GM21390 (cell line): ENCODE data around the gene KPNA1.

Experiments used
- ATAC-seq: cut with Tn5 transposase; IDR thresholded peaks from one replicate; pipeline ENCODE4 v1.9.1; 2021; ENCODE audit not compliant: unreplicated experiment

Gene KPNA1

DNA sequence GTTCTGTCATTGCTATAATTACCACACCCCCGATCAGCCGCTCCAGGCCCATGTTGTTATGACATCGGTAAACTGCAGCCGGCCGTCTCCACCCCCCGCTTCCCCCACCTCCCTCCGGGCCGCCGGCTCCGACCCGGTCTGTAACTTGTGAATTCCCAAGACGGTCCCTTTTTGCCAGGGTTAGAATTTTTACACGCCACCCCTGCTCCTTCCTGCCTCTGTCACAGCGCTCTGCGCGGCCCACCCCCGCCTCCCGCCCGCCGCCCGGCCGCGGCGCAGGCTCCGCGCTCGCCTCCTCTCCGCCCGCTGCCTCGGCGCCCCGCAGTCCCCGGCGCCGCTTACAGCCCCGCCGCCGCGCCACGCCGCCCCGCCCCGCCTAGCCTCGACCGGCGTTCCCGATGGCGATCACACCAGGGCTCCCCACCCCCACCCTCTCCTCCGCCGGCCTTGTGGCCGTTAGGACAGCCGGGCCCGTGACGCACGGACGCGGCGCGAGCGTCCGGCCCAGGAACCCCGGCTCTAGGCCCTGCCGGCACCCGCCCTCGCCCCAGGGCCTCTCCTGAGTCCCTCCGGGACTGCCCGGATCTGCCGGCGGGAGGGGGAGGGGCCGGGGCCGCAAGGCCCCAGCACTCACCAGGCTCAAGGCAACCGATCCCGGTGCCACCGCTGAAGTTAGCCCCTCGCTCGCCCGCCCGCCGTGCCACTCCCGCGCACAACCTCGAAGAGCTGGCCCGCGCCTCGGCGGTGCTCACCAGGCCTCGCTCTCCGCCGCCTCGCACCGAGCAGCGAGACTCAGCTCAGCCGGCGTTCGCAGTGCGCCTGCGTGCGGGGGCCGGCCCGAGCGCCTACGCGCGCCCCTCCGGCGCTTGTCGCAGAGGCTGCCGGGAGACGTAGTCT, at the start of gene KPNA1:
TSS of gene KPNA1 (minus strand) at position 817 of the 897 bp plus-strand sequence. CDS start 18,374 bp downstream, outside the sequence.
- peak; percentile 87 for ATAC-seq

DNA sequence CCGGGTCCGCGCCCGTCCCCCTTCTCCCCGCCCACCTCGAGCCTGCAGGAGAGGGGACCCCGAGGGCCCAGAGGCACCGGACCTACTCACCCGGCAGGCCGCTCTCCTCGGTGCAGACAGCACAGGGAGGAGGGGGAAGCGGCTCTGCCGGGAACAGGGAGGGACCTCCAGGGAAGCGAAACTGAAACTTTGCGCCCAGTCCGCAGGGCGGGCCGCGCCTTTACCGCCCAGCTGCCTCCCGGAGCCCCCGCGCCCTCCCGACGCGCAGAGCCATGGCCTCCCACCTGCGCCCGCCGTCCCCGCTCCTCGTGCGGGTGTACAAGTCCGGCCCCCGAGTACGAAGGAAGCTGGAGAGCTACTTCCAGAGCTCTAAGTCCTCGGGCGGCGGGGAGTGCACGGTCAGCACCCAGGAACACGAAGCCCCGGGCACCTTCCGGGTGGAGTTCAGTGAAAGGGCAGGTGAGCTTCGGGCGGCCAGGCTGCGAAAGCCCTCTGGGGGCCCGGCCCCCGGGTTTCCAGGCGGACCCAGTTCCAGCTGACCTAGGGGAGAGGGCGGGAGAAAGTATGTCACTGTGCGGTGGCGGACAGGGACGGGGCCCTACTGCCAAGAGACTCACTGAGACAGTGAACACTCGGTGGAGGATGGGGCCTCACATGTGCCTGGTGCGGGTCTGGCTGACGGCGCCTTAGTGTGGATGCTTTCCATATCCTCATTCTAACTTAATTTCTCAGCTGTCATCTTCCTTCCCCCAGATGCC, 49.6 kb upstream of the KPNA1 start, which contains the start of the genes DTX3L and PARP9:
TSS of gene DTX3L (plus strand) at position 184 of the 758 bp plus-strand sequence. CDS start at position 273, 89 bp downstream.
TSS of gene PARP9 (minus strand) at position 146 of the 758 bp plus-strand sequence. CDS start 4,680 bp downstream, outside the sequence.
- ATAC-seq, result peak; percentile 69

DNA sequence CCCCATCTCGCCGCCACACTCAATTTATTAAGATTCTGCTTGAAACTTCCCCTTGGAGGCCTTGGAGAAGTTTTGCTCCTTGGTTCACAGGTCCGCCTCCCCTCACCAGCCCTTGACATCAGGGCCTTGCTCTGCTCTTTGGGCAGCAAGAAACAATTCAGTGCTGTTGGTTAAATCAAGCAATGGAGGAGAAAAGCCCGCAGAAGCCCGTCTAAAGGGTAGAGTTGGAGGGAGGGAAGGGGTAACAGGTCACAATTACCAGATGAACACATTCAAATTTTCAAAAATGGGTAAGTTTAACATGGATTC, 48.9 kb upstream of the KPNA1 start:
- no peak for ATAC-seq

DNA sequence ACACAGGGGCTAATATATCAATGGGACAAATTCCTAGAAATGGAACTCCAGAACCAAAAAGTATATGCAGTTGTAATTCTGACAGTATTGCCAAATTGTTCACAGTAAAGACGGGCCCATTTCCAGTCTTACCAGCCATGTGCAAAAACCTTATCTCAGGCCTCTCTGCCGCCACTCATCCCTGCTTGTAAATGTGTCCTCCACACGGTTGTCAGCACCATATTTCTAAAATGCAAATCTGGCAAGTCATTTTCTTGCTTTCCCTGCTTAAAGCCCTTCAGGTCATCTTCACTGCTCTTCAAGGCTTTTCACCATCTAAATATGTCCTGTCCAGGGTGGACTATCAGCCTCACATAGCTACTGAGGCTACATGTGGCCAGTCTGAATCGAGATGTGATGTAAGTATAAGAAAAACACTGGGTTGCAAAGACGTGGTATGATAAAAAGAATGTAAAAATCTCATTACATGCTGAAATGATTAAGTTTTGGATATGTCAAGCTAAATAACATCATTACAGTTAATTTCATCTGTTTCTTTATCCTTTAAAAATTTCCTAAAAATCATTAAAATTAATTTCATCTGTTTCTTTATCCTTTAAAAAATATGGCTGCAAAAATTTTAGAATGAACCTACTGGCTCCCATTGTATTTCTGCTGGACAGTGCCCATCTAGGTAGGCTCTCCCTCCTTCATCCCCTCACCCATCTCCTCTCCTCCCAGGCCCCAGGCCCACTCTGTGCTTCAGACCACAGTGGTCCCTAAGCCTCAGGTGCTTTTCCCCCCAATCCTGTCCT, 48.4 kb upstream of the KPNA1 start:
- no peak for ATAC-seq

DNA sequence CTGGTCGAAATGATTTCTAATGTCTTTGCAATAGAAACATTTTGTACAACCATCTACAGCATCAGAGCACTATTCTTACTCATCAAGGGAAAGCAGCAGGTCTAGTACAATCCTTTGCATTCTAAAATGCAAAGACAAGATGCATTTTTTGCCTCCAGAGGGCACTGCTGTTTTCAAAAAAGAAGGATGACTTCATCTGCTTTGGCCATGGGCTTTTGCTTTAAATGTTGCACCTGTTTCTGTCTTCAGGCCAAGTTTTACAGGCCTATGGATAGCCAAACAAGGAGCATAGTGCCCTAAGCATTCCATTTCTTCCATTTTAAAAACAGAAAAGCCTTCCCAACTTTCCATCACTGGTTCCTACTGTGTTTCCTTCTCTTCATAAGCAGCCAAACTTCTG, 45.9 kb upstream of the KPNA1 start:
- no peak for ATAC-seq

DNA sequence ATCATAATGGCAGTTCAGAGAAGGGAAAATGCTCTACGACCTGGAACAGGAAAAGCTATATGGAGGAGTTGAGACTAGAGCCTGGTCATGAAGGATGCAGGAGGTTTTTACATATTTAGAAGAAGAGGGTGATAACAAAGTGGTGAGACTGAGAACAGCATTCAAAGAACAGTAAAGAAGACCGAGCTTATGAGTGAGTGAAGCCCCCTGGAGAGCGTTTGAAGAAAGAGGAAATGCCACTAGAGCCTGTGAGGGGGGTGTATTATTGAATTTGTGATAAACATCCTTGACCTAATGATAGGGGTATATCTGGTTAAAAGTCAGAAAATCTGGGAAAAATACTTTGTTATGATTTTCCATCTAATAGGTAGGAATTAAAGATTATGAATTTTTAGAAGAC, 45.2 kb upstream of the KPNA1 start:
- ATAC-seq, result no peak

DNA sequence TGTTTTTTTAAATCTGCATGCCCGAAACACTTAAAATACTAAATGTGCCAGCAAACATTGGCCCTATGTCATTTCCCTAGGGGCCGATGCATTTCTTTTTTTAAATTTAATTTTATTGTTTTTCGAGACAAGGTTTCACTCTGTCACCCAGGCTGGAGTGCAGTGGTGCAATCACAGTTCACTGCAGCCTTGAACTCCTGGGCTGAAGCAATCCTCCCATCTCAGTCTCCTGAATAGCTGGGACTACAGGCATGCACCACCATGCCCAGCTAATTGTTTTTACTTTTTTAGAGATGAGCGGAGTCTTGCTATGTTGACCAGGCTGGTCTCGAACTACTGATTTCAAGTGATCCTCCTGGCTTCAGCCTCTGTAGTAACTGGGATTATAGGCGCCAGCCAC, 43.9 kb upstream of the KPNA1 start:
- ATAC-seq, result no peak

DNA sequence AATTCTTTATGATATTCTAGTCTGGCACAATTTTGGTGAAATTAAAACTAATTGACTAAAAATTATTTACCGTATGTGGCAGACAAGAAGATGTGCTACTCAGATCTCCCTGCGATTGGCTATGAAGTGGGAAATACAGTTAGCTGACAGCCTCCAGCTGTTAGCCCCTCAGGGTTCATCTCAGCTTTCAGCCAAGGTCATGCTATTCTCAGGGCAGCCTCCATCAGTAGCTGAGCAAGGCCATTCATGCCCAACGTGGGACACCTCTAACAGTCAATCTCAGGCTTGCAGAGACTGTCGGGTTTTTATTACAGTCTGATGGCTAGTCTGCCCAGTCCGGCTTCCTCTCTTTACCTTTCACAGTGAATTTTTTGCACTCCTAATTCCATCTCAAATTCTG, 42.6 kb upstream of the KPNA1 start:
- ATAC-seq, result no peak

DNA sequence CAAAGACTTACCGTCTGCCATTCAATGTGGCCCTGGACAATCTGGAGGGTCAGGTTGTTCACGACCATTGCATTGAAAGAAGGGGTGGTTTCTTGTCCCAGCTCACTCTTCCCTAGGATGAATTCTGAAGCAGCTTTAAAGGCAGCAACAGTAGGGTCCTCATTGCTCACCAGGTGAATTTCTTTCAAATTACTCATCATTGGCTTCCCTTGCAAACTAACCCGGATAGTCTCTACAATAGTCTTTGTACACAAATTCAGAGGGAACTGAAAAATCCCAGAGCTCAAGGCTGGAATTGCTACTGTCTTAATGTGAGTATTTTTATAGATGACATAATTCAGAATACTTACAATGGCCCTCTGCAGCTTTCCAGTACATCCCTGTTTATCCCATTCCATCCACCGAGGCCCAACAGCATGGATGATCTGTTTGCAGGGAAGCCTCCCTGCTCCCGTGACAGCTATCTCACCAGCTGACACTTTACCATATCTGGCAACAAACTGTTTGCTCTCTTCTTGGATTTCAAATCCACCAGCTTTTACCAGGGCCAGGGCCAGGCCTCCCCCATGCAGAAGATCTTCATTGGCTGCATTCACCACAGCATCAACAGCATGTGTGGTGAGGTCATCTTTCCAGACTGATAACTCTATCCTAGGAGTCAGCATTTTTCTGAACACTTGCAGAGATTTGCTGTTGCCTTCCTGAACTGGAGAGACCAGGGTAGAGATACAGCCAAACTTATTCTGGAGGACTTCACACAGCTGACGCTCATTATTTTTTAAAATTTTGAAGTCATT, 40.7 kb upstream of the KPNA1 start:
- no peak for ATAC-seq

DNA sequence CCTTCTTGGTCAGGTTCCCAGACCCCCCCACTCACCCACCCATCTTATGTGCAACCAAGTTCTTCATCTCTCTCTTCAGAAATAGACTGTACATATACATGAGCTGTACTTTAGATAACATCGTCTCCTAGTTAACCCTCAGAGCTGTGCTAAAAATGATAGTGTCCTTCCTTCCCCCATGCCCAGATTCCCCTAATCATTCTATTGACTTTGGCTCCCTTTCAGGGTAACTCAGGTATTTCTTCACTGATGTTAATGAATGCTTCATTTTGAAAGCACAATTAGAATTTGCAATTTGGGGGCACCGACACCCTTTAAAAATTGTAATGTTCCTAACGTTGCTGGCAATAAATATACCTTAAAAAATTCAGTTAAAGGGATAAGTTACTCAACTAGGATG, 38.4 kb upstream of the KPNA1 start:
- no peak for ATAC-seq

DNA sequence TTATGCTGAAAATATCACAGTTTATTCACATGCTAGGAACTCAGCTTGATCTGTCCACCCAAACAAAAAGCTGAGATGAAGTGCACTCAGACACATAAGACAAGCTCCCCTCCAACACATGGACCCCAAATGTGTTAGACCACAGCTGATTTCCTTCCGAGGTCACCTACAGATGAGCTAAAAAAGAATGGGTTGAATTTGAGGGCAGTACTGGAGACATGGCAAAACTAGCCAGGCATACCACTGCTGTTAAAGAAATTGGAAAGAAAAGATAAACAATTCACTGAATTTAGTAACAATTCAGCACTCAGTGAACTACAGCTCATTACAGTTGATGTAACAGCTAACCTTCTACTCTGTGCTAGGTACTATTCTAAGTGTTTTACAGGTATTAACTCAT, 33.9 kb upstream of the KPNA1 start:
- ATAC-seq, result no peak

DNA sequence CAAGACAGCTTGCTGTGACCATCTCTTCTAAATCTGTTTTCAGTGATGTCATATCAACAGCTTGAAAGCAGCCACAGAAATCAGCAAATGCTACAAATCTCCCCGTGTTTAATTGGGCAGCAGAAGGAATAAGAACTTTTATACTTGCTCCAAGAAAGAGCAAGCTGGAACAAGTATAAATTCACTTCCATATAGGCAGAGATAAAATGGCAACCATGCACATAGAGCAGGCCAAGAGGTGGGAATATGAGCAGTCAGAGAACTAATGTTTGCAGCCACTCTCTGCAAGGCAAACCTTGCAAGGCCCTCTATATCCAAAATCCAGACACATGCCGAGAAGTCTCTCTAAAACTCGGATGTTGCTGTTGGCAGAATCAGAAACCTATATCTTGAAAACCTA, 33.3 kb upstream of the KPNA1 start:
- no peak for ATAC-seq

DNA sequence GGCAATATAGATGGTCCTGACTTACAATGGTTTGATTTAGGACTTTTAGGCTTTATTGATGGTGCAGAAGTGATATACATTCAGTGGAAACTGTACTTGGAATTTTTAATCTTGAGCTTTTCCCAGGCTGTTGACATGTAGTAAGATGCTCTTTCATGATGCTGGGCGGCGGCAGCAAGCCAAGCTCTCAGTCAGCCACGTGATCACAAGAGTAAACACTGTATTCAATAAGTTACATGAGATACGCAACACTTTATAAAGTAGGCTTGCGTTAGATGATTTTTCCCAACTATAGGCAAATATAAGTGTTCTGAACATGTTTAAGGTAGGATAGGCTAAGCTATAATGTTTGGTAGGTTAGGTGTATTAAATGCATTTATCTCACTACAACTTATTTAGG, 31.4 kb upstream of the KPNA1 start:
- ATAC-seq, result no peak

DNA sequence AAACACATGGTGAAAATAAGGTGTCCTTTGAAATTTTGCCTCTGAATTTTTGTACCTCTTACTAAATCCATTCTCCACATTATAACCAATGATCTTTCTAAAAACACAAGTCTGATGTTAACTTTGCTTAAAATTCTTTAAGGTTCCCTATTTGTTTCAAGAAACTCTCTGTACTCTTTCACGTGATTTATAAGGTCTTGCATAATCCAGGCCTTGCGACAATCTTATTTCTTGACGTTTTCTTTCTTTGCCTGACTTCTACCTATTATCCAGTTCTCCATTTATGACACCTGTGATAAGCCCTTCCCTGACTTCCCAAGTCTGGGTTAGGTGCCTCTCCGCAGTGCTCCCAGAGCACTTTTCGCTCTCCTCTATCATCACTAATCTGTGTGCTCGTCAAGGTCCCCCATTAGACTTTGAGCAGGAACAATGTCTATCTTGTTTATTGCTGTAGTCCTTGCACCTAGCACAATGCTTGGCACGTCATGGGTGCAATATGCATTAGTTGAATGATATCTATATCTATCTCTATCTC, 24.3 kb upstream of the KPNA1 start:
- no peak for ATAC-seq

DNA sequence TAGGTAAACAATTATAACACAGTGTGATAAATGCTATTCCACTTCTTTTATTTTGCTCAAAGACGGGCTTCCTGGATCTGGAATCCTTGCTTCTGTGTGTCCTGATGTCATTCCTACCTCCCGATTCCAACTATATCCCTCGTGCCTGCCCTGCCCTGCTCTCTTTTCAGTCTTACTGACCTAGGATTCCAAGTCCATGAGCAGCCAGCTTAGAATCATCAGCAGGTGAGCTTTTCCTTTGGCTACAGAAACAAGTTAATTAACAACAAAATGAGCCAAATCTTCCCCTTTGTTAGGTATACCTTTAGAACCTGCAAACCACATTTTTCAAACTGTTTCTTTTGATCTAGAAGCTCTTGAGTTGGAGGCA, 21.9 kb upstream of the KPNA1 start:
- no peak for ATAC-seq

DNA sequence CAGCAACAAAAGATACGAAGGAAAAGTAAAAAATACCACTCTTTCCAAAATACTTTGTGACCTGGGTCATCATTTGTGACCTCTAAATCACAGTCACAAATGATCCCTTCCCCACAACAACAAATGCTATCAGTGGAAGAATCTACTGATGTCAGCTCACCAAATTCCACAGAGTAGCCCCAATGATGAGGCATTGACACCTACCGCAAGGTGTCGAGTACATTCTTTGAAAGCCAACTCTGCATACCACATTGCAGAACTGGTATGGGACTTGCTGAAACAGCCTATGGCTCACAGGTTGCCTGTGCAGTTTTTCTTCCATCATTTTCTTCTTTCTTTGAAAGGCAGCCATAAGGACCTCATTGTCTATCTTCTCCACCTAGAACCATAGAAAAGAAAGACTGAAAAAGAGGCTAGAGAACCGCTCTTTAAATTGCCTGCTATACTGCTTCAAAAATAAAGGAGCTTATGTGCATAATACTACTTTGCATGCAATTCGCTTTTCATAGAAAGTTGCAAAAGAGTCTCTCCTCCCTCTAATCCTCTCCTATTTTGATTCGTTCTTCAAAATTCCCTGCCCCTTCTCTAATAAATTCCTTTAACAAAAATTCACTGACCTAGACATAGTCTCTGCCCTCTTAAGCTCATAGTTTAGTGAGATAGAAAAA, 21.4 kb upstream of the KPNA1 start:
- ATAC-seq, result no peak

DNA sequence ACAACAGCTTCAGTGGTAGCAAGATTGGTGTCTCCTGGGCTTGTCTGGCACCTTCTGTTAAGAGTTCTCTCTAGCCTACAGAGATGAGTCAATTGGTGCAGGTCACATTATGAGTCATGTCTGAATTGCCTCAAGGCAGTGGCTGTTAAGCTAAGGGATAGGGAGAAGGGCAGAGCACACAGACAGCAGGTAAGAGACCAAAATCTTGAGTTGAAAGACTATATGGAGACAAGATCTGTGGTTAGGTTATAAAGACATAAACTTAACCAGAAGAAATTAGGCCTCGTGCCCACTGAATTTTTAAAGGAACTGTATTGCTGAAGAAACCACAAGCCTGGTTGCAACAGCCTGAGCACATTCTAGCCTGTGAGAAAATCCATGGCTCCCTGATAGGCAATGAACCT, 19.2 kb upstream of the KPNA1 start:
- ATAC-seq, result peak; percentile 100

DNA sequence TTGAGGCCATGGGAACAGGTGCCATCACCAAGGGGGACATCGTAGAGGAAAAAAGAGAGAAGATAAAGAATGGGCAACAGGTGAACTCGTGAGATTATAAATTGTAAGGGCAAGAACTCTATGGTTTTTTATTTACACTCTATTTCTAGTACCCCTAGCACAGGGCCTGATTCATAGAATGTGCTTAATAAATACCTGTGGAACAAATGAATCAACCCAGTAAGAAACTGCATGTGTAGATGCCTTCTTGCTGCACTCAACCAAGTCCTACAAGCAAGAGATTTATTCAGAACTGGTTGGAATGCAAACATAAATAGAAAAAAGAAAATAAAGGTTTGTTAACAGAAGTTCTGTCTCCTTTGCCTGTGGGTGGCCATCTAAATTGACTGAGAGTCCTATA, 18.7 kb upstream of the KPNA1 start:
- no peak for ATAC-seq

DNA sequence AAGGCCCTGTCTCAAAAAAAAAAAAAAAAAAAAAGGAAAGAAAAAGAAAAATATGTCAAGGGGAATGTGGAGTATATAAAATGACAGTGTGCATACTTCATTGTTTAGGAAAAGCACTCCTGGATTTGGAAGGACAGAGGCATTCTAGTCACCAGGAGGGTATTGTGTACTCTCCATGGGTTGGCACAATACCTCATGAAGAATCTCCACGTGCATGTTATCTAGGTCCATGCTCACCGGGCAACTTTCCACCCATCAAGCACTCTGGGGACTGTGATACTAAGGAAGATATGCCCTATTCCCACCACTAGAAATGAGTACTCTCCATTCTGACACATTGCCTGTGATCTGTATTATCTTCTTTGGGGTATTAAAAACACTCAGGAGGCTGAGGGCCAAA, 15.4 kb upstream of the KPNA1 start:
- no peak for ATAC-seq

DNA sequence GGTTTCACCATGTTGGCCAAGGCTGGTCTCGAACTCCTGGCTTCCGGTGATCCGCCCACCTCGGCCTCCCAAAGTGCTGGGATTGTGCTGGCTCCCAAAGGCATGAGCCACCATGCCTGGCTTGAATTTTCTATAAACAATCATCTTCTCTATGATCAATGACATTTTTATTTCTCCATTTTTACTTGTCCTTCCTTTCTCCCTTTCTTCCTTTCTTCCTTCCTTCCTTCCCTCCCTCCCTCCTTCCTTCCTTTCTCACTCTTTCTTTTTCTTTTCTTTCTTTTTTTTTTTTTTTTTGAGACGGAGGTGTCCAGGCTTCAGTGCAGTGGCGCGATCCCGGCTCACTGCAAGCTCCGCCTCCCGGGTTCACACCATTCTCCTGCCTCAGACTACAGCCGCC, 8.6 kb upstream of the KPNA1 start:
- no peak for ATAC-seq
